A549 treated with DMSO at 1 μM for 4 hours (cell line): ENCODE data around the gene LRIT1. TPM values are rescaled to one million over a fixed set of nuclear protein-coding genes. Genes with fewer than 3 reads are reported as not detected.

Source experiments
- total RNA-seq: library from RNA; stranded (reverse); fragments of 200-300 nt; extraction: Qiagen RNA extraction; gene quantifications from 5 replicates; pipeline ENCODE4 v1.2.3, GENCODE V29; 2022; ENCODE audit warnings: low read depth

LRIT1 gene, protein sequence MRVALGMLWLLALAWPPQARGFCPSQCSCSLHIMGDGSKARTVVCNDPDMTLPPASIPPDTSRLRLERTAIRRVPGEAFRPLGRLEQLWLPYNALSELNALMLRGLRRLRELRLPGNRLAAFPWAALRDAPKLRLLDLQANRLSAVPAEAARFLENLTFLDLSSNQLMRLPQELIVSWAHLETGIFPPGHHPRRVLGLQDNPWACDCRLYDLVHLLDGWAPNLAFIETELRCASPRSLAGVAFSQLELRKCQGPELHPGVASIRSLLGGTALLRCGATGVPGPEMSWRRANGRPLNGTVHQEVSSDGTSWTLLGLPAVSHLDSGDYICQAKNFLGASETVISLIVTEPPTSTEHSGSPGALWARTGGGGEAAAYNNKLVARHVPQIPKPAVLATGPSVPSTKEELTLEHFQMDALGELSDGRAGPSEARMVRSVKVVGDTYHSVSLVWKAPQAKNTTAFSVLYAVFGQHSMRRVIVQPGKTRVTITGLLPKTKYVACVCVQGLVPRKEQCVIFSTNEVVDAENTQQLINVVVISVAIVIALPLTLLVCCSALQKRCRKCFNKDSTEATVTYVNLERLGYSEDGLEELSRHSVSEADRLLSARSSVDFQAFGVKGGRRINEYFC
- not detected in 5 replicates for total RNA-seq

DNA sequence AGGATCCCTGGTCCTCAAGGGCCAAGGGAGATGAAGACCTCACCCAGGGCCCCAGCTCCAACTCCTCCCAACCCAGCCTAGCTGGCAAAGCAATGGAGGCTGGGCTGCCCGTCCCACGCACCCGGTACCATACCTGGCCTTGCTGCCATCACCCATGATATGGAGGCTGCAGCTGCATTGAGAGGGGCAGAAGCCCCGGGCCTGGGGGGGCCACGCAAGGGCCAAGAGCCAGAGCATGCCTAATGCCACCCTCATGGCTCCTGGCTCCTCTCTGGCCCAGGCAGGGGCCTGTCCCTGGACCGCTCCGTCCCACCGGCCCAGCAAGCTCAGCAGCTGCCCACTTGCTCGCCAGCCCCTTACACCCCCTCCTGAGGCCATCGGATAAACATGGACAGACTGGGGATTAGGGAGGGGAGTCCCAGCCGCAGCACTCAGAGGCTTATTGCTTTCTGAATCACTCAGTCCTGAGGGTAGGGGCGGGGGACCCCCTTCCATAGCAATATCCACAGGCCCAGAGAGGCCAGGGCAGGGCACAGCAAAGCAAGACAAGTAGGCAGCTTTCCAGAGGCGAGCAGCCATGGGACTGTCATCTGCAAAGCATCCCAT is at the start of gene LRIT1:
Gene LRIT1 (minus strand): TSS at position 362 of the 606 bp plus-strand sequence. CDS start 107 bp downstream, at position 255.

DNA sequence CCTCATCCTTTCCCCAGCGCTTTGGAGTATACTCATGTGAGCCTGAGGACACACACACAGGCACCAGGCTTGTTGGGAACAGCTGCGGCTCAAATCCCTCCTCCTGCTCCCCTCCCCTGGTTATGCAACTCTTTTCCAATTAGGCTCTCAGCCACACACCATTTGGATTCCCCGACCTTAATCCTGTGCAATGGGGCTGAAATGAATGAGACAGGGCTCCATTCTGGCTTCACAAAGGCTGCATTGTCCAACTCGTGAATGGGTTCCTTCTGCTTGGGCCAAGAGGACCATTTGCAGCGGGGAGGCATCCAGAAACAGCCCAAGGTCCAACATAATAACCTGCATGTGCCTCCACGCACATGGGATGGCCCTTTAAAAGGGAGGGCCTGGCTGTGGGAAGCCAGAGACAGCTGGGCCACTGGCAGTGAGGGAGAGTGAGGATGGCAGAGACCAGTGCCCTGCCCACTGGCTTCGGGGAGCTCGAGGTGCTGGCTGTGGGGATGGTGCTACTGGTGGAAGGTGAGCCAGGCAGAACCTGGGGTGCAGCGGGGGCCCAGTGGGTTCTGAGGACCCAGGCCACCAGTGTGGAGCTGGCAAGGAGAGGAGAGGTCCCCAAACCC is 3.4 kb upstream of the LRIT1 start, which contains the start of gene RGR:
Gene RGR (plus strand): TSS at position 403 of the 620 bp plus-strand sequence. CDS start 38 bp downstream, at position 441.

DNA sequence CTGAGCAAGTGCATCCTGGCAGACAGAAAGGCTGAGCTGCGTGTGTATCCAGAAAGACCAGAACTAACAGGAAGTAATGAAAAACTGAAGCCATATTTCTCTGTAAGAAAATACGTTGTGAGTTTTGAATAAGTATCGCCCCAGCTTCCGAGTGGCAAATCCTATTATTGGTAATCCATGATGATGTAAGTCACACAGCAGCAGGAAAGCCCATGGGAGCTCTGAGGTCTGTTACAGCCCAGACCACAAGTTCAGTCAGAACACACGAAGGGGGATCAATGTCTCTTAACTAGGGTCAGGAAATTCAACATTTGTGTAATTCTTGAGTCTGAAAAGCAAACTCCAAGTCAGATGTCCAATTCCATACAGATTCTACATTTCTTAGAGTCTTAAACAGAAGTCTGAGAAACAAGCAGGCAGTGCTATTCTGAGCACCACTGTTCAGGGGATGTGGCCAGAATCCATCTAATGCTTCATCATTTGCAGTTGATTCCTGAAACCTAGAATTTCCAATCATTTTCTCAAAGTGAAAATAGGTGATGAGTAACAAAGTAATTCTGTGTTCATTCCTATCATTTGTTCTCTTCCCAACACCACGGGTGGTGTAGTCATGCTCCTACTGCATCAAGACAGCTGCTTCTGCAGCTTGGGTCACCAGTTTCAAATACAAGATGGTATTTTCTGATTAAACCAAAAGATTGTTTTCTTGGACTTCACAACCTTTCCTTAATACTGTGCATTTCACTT is 15.7 kb downstream of the LRIT1 start, which contains the start of gene LRIT2:
Gene LRIT2 (minus strand): TSS at position 118 of the 747 bp plus-strand sequence. CDS start 24 bp downstream, at position 94.

DNA sequence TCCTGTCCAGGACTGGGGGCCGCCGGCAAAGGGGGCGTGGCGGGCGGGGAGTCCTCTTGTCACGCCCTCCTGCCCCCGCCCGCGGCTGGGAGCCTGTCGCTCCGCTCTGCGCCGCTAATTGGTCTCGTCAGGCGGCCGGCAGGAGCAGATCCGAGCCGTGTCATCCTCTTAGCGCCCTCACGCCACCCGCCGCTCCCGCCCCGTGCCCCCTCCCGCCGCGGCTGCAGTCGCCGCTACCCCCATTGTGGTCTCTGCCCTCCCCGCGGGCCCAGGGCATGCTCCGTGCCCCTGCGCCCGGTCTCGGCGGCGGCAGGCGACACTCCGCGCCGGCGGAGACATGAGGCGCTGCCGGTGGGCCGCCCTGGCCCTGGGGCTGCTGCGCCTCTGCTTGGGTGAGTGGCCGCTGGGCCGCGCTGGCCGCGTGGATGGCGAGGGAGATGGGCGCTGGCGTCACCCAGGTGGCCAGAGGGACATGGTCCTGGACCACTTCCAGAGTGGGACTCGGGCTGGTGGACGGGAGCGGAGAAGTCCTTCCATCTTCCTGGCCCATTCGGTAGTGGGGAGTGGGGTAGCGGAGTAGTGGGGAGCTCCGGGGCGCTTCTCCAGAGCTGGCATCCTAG is 46.8 kb downstream of the LRIT1 start, which contains the start of gene CDHR1:
Gene CDHR1 (plus strand): TSS at position 114 of the 620 bp plus-strand sequence. CDS start 224 bp downstream, at position 338.

Other genes with a start within 250 kb of the LRIT1 start
- 205 to 228 TPM (median 220 TPM) in 5 replicates for gene GHITM, start 102.0 kb downstream of the LRIT1 start, total RNA-seq
- gene GPR15LG, start 67.7 kb downstream of the LRIT1 start, total RNA-seq = not detected in 5 replicates
- gene CDHR1, start 47.0 kb downstream of the LRIT1 start, total RNA-seq = 0.06 to 0.13 TPM (median 0.08 TPM) in 5 replicates
- not detected in 5 replicates for gene LRIT2, start 16.0 kb downstream of the LRIT1 start, total RNA-seq
- not detected in 5 replicates for gene RGR, start 3.5 kb upstream of the LRIT1 start, total RNA-seq
- 9.2 to 15.4 TPM (median 11.9 TPM) in 5 replicates for gene CCSER2, start 87.0 kb upstream of the LRIT1 start, total RNA-seq